Endothelial cell (in vitro differentiated cells): ENCODE data around the gene CRYBG1. TPM values are rescaled to one million over a fixed set of nuclear protein-coding genes. Genes with fewer than 3 reads are reported as not detected.
"Not testable (repeated sequence)": the region's sequence is repeated elsewhere in the genome, so short reads cannot be mapped to it uniquely, and the experiment has no call there.

ENCODE experiments used
- DNase-seq: peaks from one replicate; pipeline ENCODE4 v3.0.0; 2021; ENCODE audit warnings: low spot score
- H3K27ac Mint-ChIP-seq: one replicate; pipeline ENCODE4 v1.8.0; 2021; ENCODE audit warnings: mixed read lengths, inconsistent platforms; ENCODE audit not compliant: unreplicated experiment
- H3K27me3 Mint-ChIP-seq: one replicate; pipeline ENCODE4 v1.8.0; 2021; ENCODE audit warnings: mild to moderate bottlenecking, moderate library complexity, mixed read lengths, inconsistent platforms; ENCODE audit not compliant: unreplicated experiment
- H3K36me3 Mint-ChIP-seq: one replicate; pipeline ENCODE4 v1.8.0; 2021; ENCODE audit warnings: mild to moderate bottlenecking, low read depth, mixed read lengths, inconsistent platforms; ENCODE audit not compliant: unreplicated experiment
- H3K4me1 Mint-ChIP-seq: one replicate; pipeline ENCODE4 v1.8.0; 2021; ENCODE audit warnings: mild to moderate bottlenecking, mixed read lengths, inconsistent platforms; ENCODE audit not compliant: unreplicated experiment
- H3K4me3 Mint-ChIP-seq: one replicate; pipeline ENCODE4 v1.8.0; 2021; ENCODE audit warnings: mild to moderate bottlenecking, mixed read lengths, inconsistent platforms; ENCODE audit not compliant: unreplicated experiment
- H3K9me3 Mint-ChIP-seq: one replicate; pipeline ENCODE4 v1.8.0; 2021; ENCODE audit warnings: mixed read lengths, inconsistent platforms; ENCODE audit not compliant: unreplicated experiment
- total RNA-seq: library from RNA; stranded (reverse); fragmentation: NEBNext Ultra II Directional; extraction: Animal tissue kit (Norgen Biotek cat#: 25700); gene quantifications from one replicate; pipeline ENCODE4 v1.2.1, GENCODE V29; 2021; ENCODE audit not compliant: unreplicated experiment
- TF ChIP-seq, protein P1 (sequence below): fragments of 200-600 bp; sonication (generic); IDR thresholded peaks from one replicate; pipeline ENCODE4 v1.5.0; 2021; ENCODE audit warnings: antibody characterized with exemption; ENCODE audit not compliant: unreplicated experiment

Gene CRYBG1
- total RNA-seq, 1 donor from 2014 or later = 0.08 TPM

DNA sequence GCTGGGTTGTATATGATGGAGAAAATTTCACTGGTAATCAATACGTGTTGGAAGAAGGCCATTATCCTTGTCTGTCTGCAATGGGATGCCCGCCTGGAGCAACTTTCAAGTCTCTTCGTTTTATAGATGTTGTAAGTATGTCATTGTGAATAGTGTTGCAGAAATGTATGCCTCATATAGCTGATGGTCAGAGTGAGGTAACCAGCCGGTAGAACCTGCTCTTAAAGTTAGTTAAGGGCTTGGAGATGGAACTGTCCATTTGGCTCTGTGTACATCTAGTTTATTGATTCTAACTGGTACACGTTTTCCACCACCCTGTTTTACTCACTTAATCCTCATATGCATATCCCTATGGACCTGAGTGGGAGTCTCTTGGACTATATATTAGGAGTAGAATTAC, 195.2 kb downstream of the CRYBG1 start:
- no peak for DNase-seq
- Mint-ChIP-seq H3K36me3 (no peaks in the 10 kb centered on the region), H3K4me3 (no peak overlapping the region), H3K9me3 (no peaks in the 10 kb centered on the region), H3K27me3 (no peaks in the 10 kb centered on the region), H3K27ac (no peak overlapping the region), H3K4me1 (peaks cover 6% of the 10 kb centered on the region)
- TF ChIP-seq, protein P1, sequence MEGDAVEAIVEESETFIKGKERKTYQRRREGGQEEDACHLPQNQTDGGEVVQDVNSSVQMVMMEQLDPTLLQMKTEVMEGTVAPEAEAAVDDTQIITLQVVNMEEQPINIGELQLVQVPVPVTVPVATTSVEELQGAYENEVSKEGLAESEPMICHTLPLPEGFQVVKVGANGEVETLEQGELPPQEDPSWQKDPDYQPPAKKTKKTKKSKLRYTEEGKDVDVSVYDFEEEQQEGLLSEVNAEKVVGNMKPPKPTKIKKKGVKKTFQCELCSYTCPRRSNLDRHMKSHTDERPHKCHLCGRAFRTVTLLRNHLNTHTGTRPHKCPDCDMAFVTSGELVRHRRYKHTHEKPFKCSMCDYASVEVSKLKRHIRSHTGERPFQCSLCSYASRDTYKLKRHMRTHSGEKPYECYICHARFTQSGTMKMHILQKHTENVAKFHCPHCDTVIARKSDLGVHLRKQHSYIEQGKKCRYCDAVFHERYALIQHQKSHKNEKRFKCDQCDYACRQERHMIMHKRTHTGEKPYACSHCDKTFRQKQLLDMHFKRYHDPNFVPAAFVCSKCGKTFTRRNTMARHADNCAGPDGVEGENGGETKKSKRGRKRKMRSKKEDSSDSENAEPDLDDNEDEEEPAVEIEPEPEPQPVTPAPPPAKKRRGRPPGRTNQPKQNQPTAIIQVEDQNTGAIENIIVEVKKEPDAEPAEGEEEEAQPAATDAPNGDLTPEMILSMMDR = no peak

DNA sequence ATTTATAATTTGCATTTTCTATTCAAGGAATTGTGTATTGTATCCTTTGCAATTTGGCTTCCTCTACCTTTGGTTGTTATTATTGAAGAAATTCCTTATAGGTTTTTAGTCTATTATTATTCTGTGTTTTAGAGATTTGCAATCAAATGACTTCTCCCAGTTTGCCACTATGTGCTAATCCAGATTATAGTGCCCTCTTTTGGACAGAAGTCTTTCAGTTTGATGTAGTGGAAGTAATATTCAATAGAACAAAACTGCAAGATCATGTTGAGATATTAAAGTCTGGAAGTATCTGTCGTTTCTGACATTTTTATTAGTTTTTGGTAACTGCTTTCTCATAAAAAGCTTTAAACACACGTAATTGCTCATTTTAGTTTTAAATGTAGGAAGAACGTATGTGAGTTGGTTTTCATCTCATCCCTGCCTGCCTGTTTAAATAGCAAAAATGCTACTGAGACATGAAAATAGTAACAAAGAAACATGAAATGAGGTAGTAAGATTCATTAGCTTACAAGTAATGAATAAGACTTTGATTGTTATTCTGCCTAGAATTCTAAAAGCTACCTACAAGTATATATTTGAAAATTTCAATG, 195.9 kb downstream of the CRYBG1 start:
- Mint-ChIP-seq H3K27ac (no peak overlapping the region), H3K36me3 (no peaks in the 10 kb centered on the region), H3K9me3 (no peaks in the 10 kb centered on the region), H3K4me3 (no peak overlapping the region), H3K27me3 (no peaks in the 10 kb centered on the region), H3K4me1 (peaks cover 6% of the 10 kb centered on the region)
- no peak for DNase-seq
- TF ChIP-seq, protein P1 = no peak

DNA sequence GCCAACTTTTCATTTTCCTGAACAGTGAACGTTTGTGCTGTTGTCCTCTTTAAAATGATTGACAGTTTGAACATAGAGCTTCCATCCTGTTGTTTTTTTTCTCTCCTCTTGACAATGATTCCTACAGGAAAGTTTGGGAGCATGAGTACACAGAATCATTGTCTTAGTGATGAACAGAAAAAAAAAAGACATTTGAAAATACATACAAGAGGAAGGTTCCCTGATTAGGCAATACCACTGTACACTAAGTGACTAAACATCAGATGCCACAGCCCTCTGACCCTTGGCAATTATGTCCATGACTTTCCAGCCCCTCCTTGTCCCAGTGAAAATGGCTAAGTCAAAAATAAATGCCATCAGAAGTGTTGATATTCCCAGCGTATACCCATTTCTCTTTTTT, 197.3 kb downstream of the CRYBG1 start:
- no peak for DNase-seq
- no peak overlapping the region for H3K27ac Mint-ChIP-seq
- TF ChIP-seq, protein P1 = no peak

DNA sequence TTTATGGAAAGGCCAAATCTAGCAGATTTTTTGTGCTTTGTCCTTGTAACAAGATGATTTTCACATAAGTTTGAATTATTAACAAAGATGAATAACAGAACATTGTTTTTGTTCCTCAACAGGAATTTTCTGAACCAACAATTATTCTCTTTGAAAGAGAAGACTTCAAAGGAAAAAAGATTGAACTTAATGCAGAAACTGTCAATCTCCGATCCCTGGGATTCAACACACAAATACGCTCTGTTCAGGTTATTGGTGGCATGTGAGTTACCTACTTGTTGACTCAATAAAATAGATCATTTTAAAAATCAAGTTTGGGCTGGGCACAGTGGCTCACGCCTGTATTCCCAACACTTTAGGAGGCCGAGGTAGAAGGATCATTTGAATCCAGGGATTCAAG, 197.8 kb downstream of the CRYBG1 start:
- Mint-ChIP-seq H3K4me1 (peaks cover 6% of the 10 kb centered on the region), H3K27me3 (no peaks in the 10 kb centered on the region), H3K4me3 (no peak overlapping the region), H3K36me3 (no peaks in the 10 kb centered on the region), H3K27ac (no peak overlapping the region), H3K9me3 (no peaks in the 10 kb centered on the region)
- TF ChIP-seq, protein P1 = no peak
- no peak for DNase-seq

More for the DNA sequence above, 197.3 kb downstream of the CRYBG1 start:
- Mint-ChIP-seq H3K4me1 (peaks cover 6% of the 10 kb centered on the region), H3K4me3 (no peak overlapping the region), H3K9me3 (no peaks in the 10 kb centered on the region), H3K36me3 (no peaks in the 10 kb centered on the region), H3K27me3 (no peaks in the 10 kb centered on the region)

DNA sequence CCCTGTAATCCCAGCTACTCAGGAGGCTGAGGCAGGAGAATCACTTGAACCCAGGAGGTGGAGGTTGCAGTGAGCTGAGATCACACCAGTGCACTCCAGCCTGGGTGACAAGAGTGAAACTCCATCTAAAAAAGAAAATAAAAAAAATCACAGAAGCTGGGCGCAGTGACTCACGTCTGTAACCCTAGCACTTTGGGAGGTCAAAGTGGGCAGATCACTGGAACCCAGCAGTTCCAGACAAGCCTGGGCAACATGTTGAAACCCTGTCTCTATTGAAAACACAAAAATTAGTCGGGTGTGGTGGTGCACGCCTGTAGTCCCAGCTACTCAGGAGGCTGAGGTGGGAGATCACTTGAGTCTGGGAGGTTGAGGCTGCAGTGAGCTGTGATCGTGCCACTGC, 199.1 kb downstream of the CRYBG1 start:
- H3K9me3 Mint-ChIP-seq, H3K4me3 Mint-ChIP-seq, H3K27ac Mint-ChIP-seq, H3K27me3 Mint-ChIP-seq, DNase-seq, H3K36me3 Mint-ChIP-seq, H3K4me1 Mint-ChIP-seq: not testable (repeated sequence)
